C4-2B (cell line): Measurements from ENCODE around the gene BEGAIN.

Experiments used
- H3K27ac ChIP-seq: fragments of 450-650 bp; 2 replicates; pipeline ENCODE4 v1.5.1; 2017
- CTCF ChIP-seq: fragments of 450-650 bp; conservative IDR thresholded peaks from 2 replicates; pipeline ENCODE4 v1.5.1; 2017; ENCODE audit warnings: mild to moderate bottlenecking
- ZFX ChIP-seq: fragments of 450-650 bp; IDR thresholded peaks from 2 replicates; pipeline ENCODE4 v1.6.1; 2017

BEGAIN gene

GRCh38 chr14:100585448-100586152 lies 1.6 kb downstream of the BEGAIN start:
- TF ChIP-seq ZFX, result no peak
- TF ChIP-seq CTCF, result no peak
- no peak overlapping the region for H3K27ac ChIP-seq

- H3K27ac ChIP-seq, result no peak overlapping the region
- no peak for TF ChIP-seq ZFX
- TF ChIP-seq CTCF, result no peak
These were observed 2.9 kb downstream of the BEGAIN start for GRCh38 chr14:100584056-100585031.

- no peak for TF ChIP-seq ZFX
- TF ChIP-seq CTCF, result no peak
- no peak overlapping the region for H3K27ac ChIP-seq
These were observed 4.0 kb downstream of the BEGAIN start for GRCh38 chr14:100583245-100583644.

- TF ChIP-seq CTCF, result no peak
- no peak for TF ChIP-seq ZFX
- no peak overlapping the region for H3K27ac ChIP-seq
These were observed 4.6 kb downstream of the BEGAIN start for GRCh38 chr14:100582496-100583165.

GRCh38 chr14:100581228-100582145 lies 5.7 kb downstream of the BEGAIN start:
- TF ChIP-seq ZFX, result no peak
- no peak for TF ChIP-seq CTCF
- no peak overlapping the region for H3K27ac ChIP-seq

- TF ChIP-seq ZFX, result no peak
- TF ChIP-seq CTCF, result no peak
- H3K27ac ChIP-seq, result no peak overlapping the region
These were observed 6.6 kb downstream of the BEGAIN start for GRCh38 chr14:100580316-100581227.
